HG03565 (cell line): Measurements from ENCODE around the gene H2BW2.
"Not testable (repeated sequence)": the region's sequence is repeated elsewhere in the genome, so short reads cannot be mapped to it uniquely, and the experiment has no call there.

ENCODE experiments used
- ATAC-seq: cut with Tn5 transposase; IDR thresholded peaks from one replicate; pipeline ENCODE4 v1.9.1; 2021; ENCODE audit warnings: mild to moderate bottlenecking, moderate library complexity; ENCODE audit not compliant: unreplicated experiment

H2BW2 gene

GRCh38 chrX:104039689-104040505, at the start of gene H2BW2:
TSS of gene H2BW2 (plus strand) at chrX:104039956. CDS start at chrX:104039995, 39 bp downstream.
- no peak for ATAC-seq

- peak; percentile 51 for ATAC-seq
Measured at GRCh38 chrX:103999234-103999633, 40.5 kb upstream of the H2BW2 start.

- no peak for ATAC-seq
Measured at GRCh38 chrX:104008831-104009230, 30.9 kb upstream of the H2BW2 start.

- ATAC-seq, result no peak
Measured at GRCh38 chrX:104013158-104013557, 26.6 kb upstream of the H2BW2 start.

GRCh38 chrX:104013606-104014005, 26.1 kb upstream of the H2BW2 start, which contains the start of gene H2BW1:
TSS of gene H2BW1 (minus strand) at chrX:104013708. CDS start at chrX:104013576, 132 bp downstream.
- no peak for ATAC-seq

- not testable (repeated sequence) for ATAC-seq
Measured at GRCh38 chrX:104015576-104015975, 24.2 kb upstream of the H2BW2 start.

- ATAC-seq, result no peak
Measured at GRCh38 chrX:104018126-104018525, 21.6 kb upstream of the H2BW2 start.

- no peak for ATAC-seq
Measured at GRCh38 chrX:104041003-104041402, 1.2 kb downstream of the H2BW2 start.

GRCh38 chrX:104045642-104046041, 5.9 kb downstream of the H2BW2 start:
- no peak for ATAC-seq

- no peak for ATAC-seq
Measured at GRCh38 chrX:104047171-104047570, 7.4 kb downstream of the H2BW2 start.

- not testable (repeated sequence) for ATAC-seq
Measured at GRCh38 chrX:104054956-104055355, 15.2 kb downstream of the H2BW2 start.

GRCh38 chrX:104062636-104063035, 22.9 kb downstream of the H2BW2 start:
- ATAC-seq, result not testable (repeated sequence)

GRCh38 chrX:104075778-104076445, 36.2 kb downstream of the H2BW2 start, which contains the start of gene TMSB15C:
TSS of gene TMSB15C (minus strand) at chrX:104076236.
- peak; percentile 98 for ATAC-seq

GRCh38 chrX:104077854-104078253, 38.1 kb downstream of the H2BW2 start:
- ATAC-seq, result not testable (repeated sequence)

- no peak for ATAC-seq
Measured at GRCh38 chrX:104084063-104084462, 44.3 kb downstream of the H2BW2 start.

GRCh38 chrX:104084534-104085277, 45.0 kb downstream of the H2BW2 start:
- ATAC-seq, result no peak

- ATAC-seq, result no peak
Measured at GRCh38 chrX:104085477-104085876, 45.7 kb downstream of the H2BW2 start.

- ATAC-seq, result no peak
Measured at GRCh38 chrX:104085919-104086318, 46.2 kb downstream of the H2BW2 start.
